ENCODE measurements around the gene MCEMP1. TPM values are rescaled to one million over a fixed set of nuclear protein-coding genes. Genes with fewer than 3 reads are reported as not detected.

MCEMP1 gene
- total RNA-seq, 4 donors from 2014 or later = 0.41 TPM; not detected in 3

DNA sequence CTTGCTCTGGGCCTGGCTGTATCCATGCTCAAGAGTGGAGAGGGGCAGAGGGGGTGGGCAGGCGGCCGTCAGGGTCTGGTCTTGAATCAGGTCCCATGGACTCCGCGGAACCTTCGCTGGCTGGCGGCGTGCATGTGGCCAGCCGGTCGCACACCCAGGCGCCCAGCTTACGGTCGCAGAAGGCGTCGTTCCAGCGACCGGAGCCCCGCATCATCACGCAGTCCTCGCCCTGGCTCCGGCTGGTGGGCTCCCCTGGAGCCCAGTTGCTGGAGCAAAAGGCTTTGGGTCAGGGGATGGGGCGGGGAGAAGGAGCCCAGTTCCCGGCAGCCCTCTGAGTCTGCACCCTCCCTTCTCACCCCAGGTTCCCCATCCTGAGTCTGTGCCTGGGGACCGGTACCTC, 12.3 kb downstream of the MCEMP1 start:
- 47% methylated on average over 14 of the region's 23 CpGs; no CpG with 5 or more reads in 1 of the 2 donors for WGBS, 2 donors (ENCODE audit: low coverage in 1 of 2)

DNA sequence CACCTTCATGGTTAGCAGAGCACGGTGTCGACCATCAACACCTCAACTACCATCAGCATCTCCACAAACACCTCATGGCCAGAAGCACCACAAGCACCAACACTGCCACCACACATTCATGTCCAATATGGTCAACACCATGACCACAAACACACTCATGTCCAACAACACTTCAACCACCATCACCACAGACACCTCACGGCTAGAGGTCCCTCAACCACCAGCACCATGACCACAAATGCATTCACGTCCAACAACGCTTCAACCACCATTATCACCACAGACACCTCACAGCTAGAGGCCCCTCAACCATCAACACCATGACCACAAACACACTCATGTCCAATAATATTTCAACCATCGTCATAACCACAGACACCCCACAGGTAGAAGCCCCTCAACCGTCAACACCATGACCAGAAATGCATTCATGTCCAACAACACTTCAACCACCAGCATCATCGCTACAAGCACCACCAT, 13.9 kb downstream of the MCEMP1 start:
- WGBS, 2 donors (ENCODE audit: low coverage in 1 of 2) = 43 to 82% methylated on average over 4 to 8 of the region's 8 CpGs

More for the DNA sequence above, 12.3 kb downstream of the MCEMP1 start:
- no peak for DNase-seq
- no peaks in the 10 kb centered on the region for H3K27me3 ChIP-seq
- H3K36me3 ChIP-seq = no peaks in the 10 kb centered on the region
- H3K27ac ChIP-seq = no peak overlapping the region
- H3K9me3 ChIP-seq = no peaks in the 10 kb centered on the region
- intact Hi-C loops (cut with DNase I; ENCODE audit: low total_unique reads) (loop anchor here (10.0 kb wide), 1 partner anchor 594 kb away; no protein-coding TSS in a partner anchor), in situ Hi-C loops (cut with MboI; ENCODE audit: low pct_ligation_motif_present in 1 of 4, low pct_unique_long_range_greater_than_20kb in 1 of 4, low sequenced_read_pairs in 3 of 4) (loop anchor here in 1 of 4 donors (10.0 kb wide), 1 partner anchor 124 kb away; no protein-coding TSS in a partner anchor)
- no peaks in the 10 kb centered on the region for H3K4me1 ChIP-seq
- H3K4me3 ChIP-seq = no peak overlapping the region
- TF ChIP-seq EP300 (IDR thresholded peaks at IDR 0.05; ENCODE audit: low read depth) (no peak), POLR2A (IDR thresholded peaks at IDR 0.05) (no peak), POLR2AphosphoS5 (IDR thresholded peaks at IDR 0.05) (no peak)
- TF ChIP-seq, protein P1, sequence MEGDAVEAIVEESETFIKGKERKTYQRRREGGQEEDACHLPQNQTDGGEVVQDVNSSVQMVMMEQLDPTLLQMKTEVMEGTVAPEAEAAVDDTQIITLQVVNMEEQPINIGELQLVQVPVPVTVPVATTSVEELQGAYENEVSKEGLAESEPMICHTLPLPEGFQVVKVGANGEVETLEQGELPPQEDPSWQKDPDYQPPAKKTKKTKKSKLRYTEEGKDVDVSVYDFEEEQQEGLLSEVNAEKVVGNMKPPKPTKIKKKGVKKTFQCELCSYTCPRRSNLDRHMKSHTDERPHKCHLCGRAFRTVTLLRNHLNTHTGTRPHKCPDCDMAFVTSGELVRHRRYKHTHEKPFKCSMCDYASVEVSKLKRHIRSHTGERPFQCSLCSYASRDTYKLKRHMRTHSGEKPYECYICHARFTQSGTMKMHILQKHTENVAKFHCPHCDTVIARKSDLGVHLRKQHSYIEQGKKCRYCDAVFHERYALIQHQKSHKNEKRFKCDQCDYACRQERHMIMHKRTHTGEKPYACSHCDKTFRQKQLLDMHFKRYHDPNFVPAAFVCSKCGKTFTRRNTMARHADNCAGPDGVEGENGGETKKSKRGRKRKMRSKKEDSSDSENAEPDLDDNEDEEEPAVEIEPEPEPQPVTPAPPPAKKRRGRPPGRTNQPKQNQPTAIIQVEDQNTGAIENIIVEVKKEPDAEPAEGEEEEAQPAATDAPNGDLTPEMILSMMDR (IDR thresholded peaks at IDR 0.05) = no peak

DNA sequence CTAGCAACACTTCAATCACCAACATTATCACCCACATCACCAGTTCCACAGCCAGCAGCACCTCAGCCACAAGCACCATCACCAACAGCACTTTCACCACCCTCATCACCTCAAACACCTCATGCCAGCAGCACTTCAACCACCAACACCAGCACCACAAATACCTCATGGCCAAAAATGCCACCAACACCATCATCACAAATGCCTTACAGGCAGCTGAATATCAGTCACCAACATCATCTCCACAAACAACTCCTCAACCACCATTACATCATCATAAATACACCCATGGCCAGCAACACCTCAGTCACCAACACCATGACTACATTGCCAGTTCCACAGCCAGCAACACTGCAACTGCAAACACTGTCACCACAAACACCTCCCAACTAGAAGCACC, 14.6 kb downstream of the MCEMP1 start:
- in situ Hi-C loops (cut with MboI; ENCODE audit: low pct_ligation_motif_present in 1 of 4, low pct_unique_long_range_greater_than_20kb in 1 of 4, low sequenced_read_pairs in 3 of 4) = no loop called here

More for the DNA sequence above, 13.9 kb downstream of the MCEMP1 start:
- Histone ChIP-seq H3K36me3 (no peaks in the 10 kb centered on the region), H3K27me3 (no peaks in the 10 kb centered on the region), H3K4me3 (no peak overlapping the region), H3K9me3 (no peaks in the 10 kb centered on the region), H3K27ac (no peak overlapping the region), H3K4me1 (no peaks in the 10 kb centered on the region)
- intact Hi-C loops (cut with DNase I; ENCODE audit: low total_unique reads) = no loop called here
- TF ChIP-seq POLR2A (IDR thresholded peaks at IDR 0.05) (no peak), EP300 (IDR thresholded peaks at IDR 0.05; ENCODE audit: low read depth) (no peak), POLR2AphosphoS5 (IDR thresholded peaks at IDR 0.05) (no peak)
- TF ChIP-seq, protein P1 (IDR thresholded peaks at IDR 0.05) = no peak
- DNase-seq = no peak
- in situ Hi-C loops (cut with MboI; ENCODE audit: low pct_ligation_motif_present in 1 of 4, low pct_unique_long_range_greater_than_20kb in 1 of 4, low sequenced_read_pairs in 3 of 4) = no loop called here

DNA sequence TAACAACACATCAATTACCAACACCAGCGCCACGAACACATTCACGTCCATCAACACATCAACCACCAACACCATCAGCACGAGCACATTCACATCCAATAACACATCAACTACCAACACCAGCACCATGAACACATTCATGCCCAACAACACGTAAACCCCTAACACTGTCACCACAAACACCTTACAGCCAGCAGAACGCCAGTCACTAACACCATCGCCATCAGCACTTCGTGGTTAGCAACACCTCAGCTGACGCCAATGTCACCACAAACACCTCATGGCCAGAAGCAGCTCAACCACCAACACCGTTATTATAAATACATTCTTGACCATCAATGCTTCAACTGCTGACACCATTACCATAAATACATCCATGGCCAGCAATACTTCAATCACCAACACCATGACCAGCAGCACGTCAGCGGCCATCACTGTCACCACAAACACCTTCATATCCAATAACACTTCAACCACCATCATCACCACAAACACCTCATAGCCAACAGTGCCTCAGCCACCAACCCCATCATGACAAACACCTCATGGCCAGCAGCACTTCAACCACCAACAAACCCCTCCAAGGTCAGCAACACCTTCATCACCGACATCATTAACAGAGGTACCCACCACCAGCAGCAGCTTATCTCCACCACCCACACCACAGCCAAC, 15.7 kb downstream of the MCEMP1 start:
- Histone ChIP-seq H3K27me3 (no peaks in the 10 kb centered on the region), H3K27ac (no peak overlapping the region), H3K36me3 (no peaks in the 10 kb centered on the region), H3K9me3 (no peaks in the 10 kb centered on the region), H3K4me3 (no peak overlapping the region), H3K4me1 (no peaks in the 10 kb centered on the region)
- in situ Hi-C loops (cut with MboI; ENCODE audit: low pct_ligation_motif_present in 1 of 4, low pct_unique_long_range_greater_than_20kb in 1 of 4, low sequenced_read_pairs in 3 of 4) (no loop called here), intact Hi-C loops (cut with DNase I; ENCODE audit: low total_unique reads) (no loop called here)
- DNase-seq = no peak
- TF ChIP-seq EP300 (IDR thresholded peaks at IDR 0.05; ENCODE audit: low read depth) (no peak), POLR2A (IDR thresholded peaks at IDR 0.05) (no peak), POLR2AphosphoS5 (IDR thresholded peaks at IDR 0.05) (no peak)
- TF ChIP-seq, protein P1 (IDR thresholded peaks at IDR 0.05) = no peak
- WGBS, 2 donors (ENCODE audit: low coverage in 1 of 2) = 73 to 86% methylated on average over 6 to 13 of the region's 13 CpGs

More for the DNA sequence above, 14.6 kb downstream of the MCEMP1 start:
- TF ChIP-seq, protein P1 (IDR thresholded peaks at IDR 0.05) = no peak
- TF ChIP-seq EP300 (IDR thresholded peaks at IDR 0.05; ENCODE audit: low read depth) = no peak
- no peak for TF ChIP-seq POLR2AphosphoS5 (IDR thresholded peaks at IDR 0.05)
- TF ChIP-seq POLR2A (IDR thresholded peaks at IDR 0.05) = no peak
- Histone ChIP-seq H3K4me3 (no peak overlapping the region), H3K27me3 (no peaks in the 10 kb centered on the region), H3K36me3 (no peaks in the 10 kb centered on the region), H3K4me1 (no peaks in the 10 kb centered on the region), H3K9me3 (no peaks in the 10 kb centered on the region), H3K27ac (no peak overlapping the region)
- DNase-seq = no peak
- intact Hi-C loops (cut with DNase I; ENCODE audit: low total_unique reads) = no loop called here

Data from transverse colon (tissue), 4 donors.